HepG2 (cell line): ENCODE data around the gene VPS37D. TPM values are rescaled to one million over a fixed set of nuclear protein-coding genes. Genes with fewer than 3 reads are reported as not detected.

Experiments
- FIP1L1 ChIP-seq: fragments of 200-400 bp; formaldehyde crosslinking; IDR thresholded peaks from 2 replicates; pipeline ENCODE4 v1.6.1; 2018; ENCODE audit warnings: low read depth, mild to moderate bottlenecking, low read length, moderate library complexity, borderline replicate concordance; ENCODE audit not compliant: insufficient read depth
- FOXP1 ChIP-seq, 2 experiments: fragments of 450-650 bp in 1 of 2; IDR thresholded peaks; 2 replicates each; pipeline ENCODE4 v1.6.1; 2017 to 2018; ENCODE audit warnings: antibody characterized with exemption in 1 of 2
- GTF3A ChIP-seq: sonication (generic); formaldehyde crosslinking; conservative IDR thresholded peaks from 2 replicates; pipeline ENCODE4 v1.4.0; 2020; ENCODE audit warnings: mild to moderate bottlenecking, missing genetic modification reagents
- HIVEP1 ChIP-seq: sonication (generic); formaldehyde crosslinking; IDR thresholded peaks from 2 replicates; pipeline ENCODE4 v1.4.0; 2020; ENCODE audit warnings: mild to moderate bottlenecking, missing genetic modification reagents
- HNF4A ChIP-seq: sonication (generic); formaldehyde crosslinking; IDR thresholded peaks from 2 replicates; pipeline ENCODE4 v1.4.0; 2020; ENCODE audit warnings: missing genetic modification reagents
- IKZF1 ChIP-seq: fragments of 450-650 bp; IDR thresholded peaks from 2 replicates; pipeline ENCODE4 v1.7.1; 2016
- MLXIP ChIP-seq: sonication (generic); formaldehyde crosslinking; IDR thresholded peaks from 2 replicates; pipeline ENCODE4 v1.9.0; 2021; ENCODE audit warnings: missing genetic modification reagents, borderline replicate concordance
- MYNN ChIP-seq: sonication (generic); formaldehyde crosslinking; IDR thresholded peaks from 2 replicates; pipeline ENCODE4 v1.4.0; 2020; ENCODE audit warnings: mild to moderate bottlenecking, low read depth, missing genetic modification reagents
- NFYC ChIP-seq: IDR thresholded peaks from 2 replicates; pipeline ENCODE4 v1.6.1; 2016; ENCODE audit warnings: missing genetic modification reagents, missing compliant biosample characterization
- PRMT3 ChIP-seq: sonication (generic); formaldehyde crosslinking; IDR thresholded peaks from 2 replicates; pipeline ENCODE4 v1.8.1; 2022; ENCODE audit warnings: low read depth, mild to moderate bottlenecking, moderate library complexity, missing genetic modification reagents, borderline replicate concordance
- RARA ChIP-seq: IDR thresholded peaks from 2 replicates; pipeline ENCODE4 v1.6.1; 2016; ENCODE audit warnings: missing genetic modification reagents, missing compliant biosample characterization
- REL ChIP-seq: sonication (generic); formaldehyde crosslinking; conservative IDR thresholded peaks from 2 replicates; pipeline ENCODE4 v1.8.0; 2022; ENCODE audit warnings: mild to moderate bottlenecking, missing genetic modification reagents, moderate library complexity
- SIX1 ChIP-seq: sonication (generic); formaldehyde crosslinking; IDR thresholded peaks from 2 replicates; pipeline ENCODE4 v1.4.0; 2020; ENCODE audit warnings: missing genetic modification reagents, borderline replicate concordance
- THAP9 ChIP-seq: sonication (generic); formaldehyde crosslinking; IDR thresholded peaks from 2 replicates; pipeline ENCODE4; 2020; ENCODE audit warnings: missing genetic modification reagents, mild to moderate bottlenecking, borderline replicate concordance
- U2AF2 ChIP-seq: fragments of 200-400 bp; formaldehyde crosslinking; IDR thresholded peaks from 2 replicates; pipeline ENCODE4 v1.6.1; 2017; ENCODE audit warnings: low read depth, mild to moderate bottlenecking, low read length
- ZFP1 ChIP-seq: IDR thresholded peaks from 2 replicates; pipeline ENCODE4 v1.6.1; 2016
- ZMAT5 ChIP-seq: sonication (generic); formaldehyde crosslinking; IDR thresholded peaks from 2 replicates; pipeline ENCODE4 v1.5.0; 2020; ENCODE audit warnings: mild to moderate bottlenecking, low read depth, missing genetic modification reagents, borderline replicate concordance
- ZNF143 ChIP-seq: sonication (generic); formaldehyde crosslinking; IDR thresholded peaks from 2 replicates; pipeline ENCODE4 v1.4.0; 2020; ENCODE audit warnings: missing genetic modification reagents
- ZNF367 ChIP-seq: sonication (generic); formaldehyde crosslinking; IDR thresholded peaks from 2 replicates; pipeline ENCODE4 v1.4.0; 2020; ENCODE audit warnings: missing genetic modification reagents, borderline replicate concordance
- ZNF496 ChIP-seq: sonication (generic); formaldehyde crosslinking; IDR thresholded peaks from 2 replicates; pipeline ENCODE4 v1.8.1; 2023; ENCODE audit warnings: mild to moderate bottlenecking, moderate library complexity, missing genetic modification reagents; ENCODE audit not compliant: insufficient replicate concordance
- ZNF569 ChIP-seq: sonication (generic); formaldehyde crosslinking; IDR thresholded peaks from 2 replicates; pipeline ENCODE4 v1.5.0; 2020; ENCODE audit warnings: mild to moderate bottlenecking, missing genetic modification reagents, moderate library complexity, borderline replicate concordance
- ZNF597 ChIP-seq: sonication (generic); formaldehyde crosslinking; IDR thresholded peaks from 2 replicates; pipeline ENCODE4 v1.5.0; 2020; ENCODE audit warnings: missing genetic modification reagents
- ZNF7 ChIP-seq: IDR thresholded peaks from 2 replicates; pipeline ENCODE4 v1.6.1; 2016; ENCODE audit warnings: missing biosample characterization, missing genetic modification reagents
- polyA plus RNA-seq, 8 experiments: library from polyadenylated mRNA; depleted of rRNA in 3 of 8; stranded (reverse) in 7 of 8; unstranded in 1 of 8; fragments of >200 nt; fragmentation: Illumina TruSeq in 4 of 8; extraction: Trizol in 4 of 8; gene quantifications; 2 replicates each; pipeline versions ENCODE4 v1.2.1 to v1.2.3, GENCODE V29; 2011 to 2016; ENCODE audit warnings: low read depth in 4 of 8, missing spikeins in 1 of 8, mixed read lengths in 1 of 8; ENCODE audit not compliant: insufficient read depth in 1 of 8
- total RNA-seq, 5 experiments: library from RNA; depleted of rRNA; stranded (reverse); fragments of >200 nt; fragmentation: Illumina TruSeq; extraction: Trizol; gene quantifications; 2 replicates each; pipeline ENCODE4 v1.2.3, GENCODE V29; 2016; ENCODE audit warnings: low read depth in 1 of 5

The VPS37D gene
- total and polyA plus RNA-seq, 2 of the 13 experiments (the other 11 are each of a cell fraction or from before 2014, with no cell fraction given), result 3.8 to 6.3 TPM

- TF ChIP-seq HNF4A (CRISPR knock-in tag) (peak; percentile 97), ZNF7 (no peak), SIX1 (CRISPR knock-in tag) (peak; percentile 88), ZNF367 (CRISPR knock-in tag) (no peak; the same call in 1 of the 2 replicates), ZFP1 (CRISPR knock-in tag) (no peak), FOXP1 (IDR thresholded peaks at IDR 0.05) (peak; percentile 57), FOXP1 (CRISPR knock-in tag; IDR thresholded peaks at IDR 0.05) (peak; percentile 75), PRMT3 (CRISPR knock-in tag) (no peak), ZNF143 (no peak), NFYC (CRISPR knock-in tag) (peak; percentile 81), U2AF2 (no peak; the same call in 1 of the 2 replicates), IKZF1 (no peak), GTF3A (no peak), FIP1L1 (no peak), ZMAT5 (CRISPR knock-in tag) (no peak), ZNF597 (CRISPR knock-in tag) (no peak), ZNF569 (CRISPR knock-in tag) (no peak), REL (CRISPR knock-in tag) (0 out of 2 replicates have a peak, but pooled peaks have one; percentile 3), HIVEP1 (CRISPR knock-in tag) (peak; percentile 52; the same call in 1 of the 2 replicates), MLXIP (CRISPR knock-in tag) (no peak), RARA (peak; percentile 96), MYNN (CRISPR knock-in tag) (no peak), ZNF496 (CRISPR knock-in tag) (no peak), THAP9 (CRISPR knock-in tag) (peak; percentile 81)
Observed at GRCh38 chr7:73622909-73623797, 44.5 kb upstream of the VPS37D start (continued).
